Measurements from ENCODE around the gene NEK5.

DNA sequence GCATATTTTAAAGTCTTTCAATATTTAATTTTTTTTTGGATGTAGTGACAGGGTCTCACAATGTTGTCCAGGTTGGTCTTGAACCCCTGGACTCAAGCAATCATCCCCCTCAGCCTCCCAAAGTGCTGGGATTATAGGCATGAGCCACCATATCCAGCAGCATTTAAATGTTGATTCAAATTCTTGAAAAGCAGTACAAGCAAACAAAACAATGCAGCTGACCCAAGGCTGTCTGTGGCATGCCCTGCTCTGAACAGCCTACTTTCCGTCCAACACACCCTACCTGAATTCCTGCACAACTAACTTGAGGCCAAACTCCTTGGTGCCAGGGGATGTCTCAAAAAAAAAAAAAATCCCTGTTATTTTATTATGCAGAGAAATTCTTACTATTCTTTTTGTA is 23.0 kb downstream of the NEK5 start:
- TF ChIP-seq, protein P1, sequence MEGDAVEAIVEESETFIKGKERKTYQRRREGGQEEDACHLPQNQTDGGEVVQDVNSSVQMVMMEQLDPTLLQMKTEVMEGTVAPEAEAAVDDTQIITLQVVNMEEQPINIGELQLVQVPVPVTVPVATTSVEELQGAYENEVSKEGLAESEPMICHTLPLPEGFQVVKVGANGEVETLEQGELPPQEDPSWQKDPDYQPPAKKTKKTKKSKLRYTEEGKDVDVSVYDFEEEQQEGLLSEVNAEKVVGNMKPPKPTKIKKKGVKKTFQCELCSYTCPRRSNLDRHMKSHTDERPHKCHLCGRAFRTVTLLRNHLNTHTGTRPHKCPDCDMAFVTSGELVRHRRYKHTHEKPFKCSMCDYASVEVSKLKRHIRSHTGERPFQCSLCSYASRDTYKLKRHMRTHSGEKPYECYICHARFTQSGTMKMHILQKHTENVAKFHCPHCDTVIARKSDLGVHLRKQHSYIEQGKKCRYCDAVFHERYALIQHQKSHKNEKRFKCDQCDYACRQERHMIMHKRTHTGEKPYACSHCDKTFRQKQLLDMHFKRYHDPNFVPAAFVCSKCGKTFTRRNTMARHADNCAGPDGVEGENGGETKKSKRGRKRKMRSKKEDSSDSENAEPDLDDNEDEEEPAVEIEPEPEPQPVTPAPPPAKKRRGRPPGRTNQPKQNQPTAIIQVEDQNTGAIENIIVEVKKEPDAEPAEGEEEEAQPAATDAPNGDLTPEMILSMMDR (conservative IDR thresholded peaks at IDR 0.05; ENCODE audit: low read depth, low read length) = no peak
- no peak for TF ChIP-seq EZH2 (IDR thresholded peaks at IDR 0.05; ENCODE audit: low read length, unreplicated experiment)
- no peak for TF ChIP-seq EZH2phosphoT487 (IDR thresholded peaks at IDR 0.05; ENCODE audit: borderline replicate concordance, low read length)
